DMS53 (cell line): ENCODE measurements around the gene NLRP1.

Experiments
- DNase-seq: peaks from one replicate; lab custom pipeline; 2025; lab: John Stamatoyannopoulos, UW

NLRP1 gene

DNA sequence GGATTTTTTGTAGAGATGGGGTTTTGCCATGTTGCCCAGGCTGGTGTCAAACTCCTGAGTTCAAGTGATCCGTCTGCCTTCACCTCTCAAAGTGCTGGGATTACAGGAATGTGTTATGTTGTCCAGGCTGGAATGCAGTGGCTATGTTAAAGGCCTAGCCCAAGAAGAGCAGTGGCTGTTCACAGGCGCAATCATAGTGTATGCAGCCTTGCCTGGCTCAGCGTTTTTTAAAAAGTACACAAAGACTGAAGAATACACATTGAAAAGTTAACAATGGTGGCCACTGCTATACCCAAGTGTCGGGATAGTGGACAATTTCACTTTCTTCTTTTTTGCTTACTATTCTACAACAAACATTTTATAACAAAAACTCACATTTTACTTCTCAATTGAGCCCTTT is 105.3 kb downstream of the NLRP1 start:
- DNase-seq = no peak

DNA sequence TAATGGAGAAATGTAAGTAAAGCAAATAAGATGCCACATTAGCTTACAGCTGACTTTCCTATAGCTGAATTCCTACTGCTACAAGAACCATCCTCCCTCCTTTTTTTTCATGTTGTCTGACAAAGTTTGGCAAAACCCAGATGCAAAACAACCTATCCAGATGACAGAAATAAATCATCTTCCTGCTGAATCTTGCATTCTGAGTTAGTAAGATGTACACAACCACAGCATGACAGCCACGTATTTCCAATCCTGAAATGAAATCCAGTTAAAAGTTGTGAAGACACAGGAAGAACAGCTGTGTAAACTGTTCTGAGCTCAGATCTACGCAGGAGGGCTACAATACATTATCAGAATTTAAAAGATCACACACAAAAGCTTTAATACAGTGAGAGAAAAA is 110.4 kb downstream of the NLRP1 start:
- no peak for DNase-seq

DNA sequence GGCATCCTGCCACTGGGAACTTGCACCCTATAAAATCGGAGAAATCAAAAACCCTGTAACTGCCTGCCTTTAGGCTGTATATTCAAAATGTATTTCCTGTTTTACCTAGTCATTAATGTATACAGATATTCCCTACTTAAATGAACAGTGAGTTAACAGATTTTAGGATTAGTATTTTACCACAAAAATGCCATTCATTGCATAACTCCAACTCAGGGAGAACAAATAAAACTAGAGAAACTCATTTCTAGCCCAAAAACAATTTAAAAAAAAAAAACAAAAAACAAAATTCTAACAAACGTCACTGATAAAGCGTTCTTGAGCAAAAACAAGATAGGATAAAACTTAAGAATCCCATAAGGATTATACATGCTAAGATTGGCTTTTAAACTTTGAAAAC is 111.8 kb downstream of the NLRP1 start:
- DNase-seq = no peak

DNA sequence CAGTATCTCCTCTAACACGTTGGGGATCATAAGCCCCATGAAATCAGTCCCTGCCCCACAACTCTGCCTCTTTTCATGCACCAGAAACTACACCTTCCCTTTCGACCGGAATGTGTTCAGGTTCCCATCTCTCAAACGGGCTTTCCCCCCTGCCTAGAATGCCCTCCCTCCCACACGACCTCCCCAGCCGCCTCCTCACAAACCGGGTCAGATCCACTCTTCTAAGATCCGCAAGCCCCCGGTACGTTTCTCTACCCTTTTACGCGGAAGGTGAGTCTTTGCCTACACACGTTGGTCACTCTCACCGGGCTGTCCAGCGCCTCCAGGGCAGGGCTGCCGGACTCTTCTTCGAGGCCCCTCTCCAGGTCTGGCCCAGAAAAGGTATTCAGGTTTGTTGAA is 116.2 kb downstream of the NLRP1 start:
- DNase-seq = no peak

DNA sequence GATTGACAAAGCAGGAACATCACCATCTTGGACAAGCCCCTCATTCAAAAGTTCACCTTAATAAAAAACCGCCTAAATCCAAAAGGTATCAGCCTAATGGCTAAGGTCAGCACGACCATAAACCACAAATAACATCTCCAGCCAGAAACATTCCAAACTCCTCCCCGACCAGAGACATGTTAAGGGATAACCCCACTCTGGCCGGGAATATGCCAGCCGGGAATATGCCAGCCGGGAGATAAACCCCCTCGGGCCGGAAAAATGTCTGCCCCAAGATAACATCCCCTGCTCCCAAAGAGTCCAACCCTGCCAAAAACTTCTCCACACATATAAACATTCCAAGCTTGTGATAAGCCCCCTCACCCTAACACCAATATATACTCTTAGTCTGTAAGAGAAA is 116.9 kb downstream of the NLRP1 start:
- DNase-seq = no peak

DNA sequence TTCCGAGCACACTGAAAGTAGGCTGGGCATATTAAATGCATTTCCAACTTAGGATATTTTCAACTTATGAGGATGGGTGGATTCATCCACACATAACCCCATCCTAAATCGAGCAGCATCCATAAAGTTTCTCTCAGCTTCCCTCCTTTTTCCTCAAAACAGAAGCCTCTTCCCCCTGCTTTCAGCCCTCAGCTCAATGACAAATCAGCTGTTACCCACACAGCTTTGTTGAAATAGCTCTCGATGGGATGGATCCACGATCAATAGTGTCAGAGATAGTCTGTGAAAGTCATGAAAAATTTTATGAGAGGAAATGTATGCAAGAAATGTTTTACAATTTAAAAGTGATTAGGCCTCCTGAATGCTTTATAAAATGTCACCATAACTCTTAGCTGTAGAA is 118.0 kb downstream of the NLRP1 start:
- DNase-seq = no peak

DNA sequence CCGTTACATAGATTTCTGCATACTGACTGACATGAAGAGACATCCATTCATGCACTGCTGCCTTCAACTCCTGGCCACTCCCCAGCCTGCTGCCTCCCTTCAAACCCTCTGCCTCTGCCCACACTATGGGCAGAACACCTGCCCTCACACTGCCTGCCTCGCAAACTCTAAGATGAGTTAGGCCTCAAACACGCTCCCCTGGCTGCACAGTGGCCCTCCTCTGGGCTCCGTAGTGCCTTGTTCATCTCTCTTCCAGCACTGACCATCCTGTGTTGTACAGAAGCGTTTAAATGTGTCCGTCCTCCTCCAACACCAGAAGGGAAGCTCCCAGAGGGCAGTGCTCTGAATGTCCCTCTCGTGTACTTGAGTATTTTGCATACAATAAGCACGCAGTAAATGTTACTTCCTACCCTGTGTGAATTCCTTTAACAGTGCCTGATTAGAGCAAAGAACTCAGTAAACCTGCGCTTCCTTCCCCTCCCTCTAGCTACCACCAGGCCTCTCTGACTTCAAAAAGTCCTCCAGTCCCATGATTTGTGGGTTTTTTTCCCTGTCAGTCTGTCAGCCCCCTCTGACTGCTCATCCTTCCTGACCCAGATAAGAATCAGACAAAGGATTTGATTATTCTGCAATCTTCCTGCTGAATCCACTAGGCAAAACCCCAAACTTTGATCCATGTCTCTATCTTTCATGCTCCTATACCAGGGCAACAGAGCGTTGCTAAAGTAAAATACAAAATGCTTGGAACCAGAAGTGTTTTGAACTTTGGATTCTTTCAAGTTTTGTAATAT is 119.4 kb downstream of the NLRP1 start:
- DNase-seq = no peak
